Uterus (tissue), 2 donors: ENCODE data around the gene METTL25.

Source experiments
- POLR2A ChIP-seq, 2 donors: fragments of 450-650 bp; IDR thresholded peaks; one replicate each; pipeline ENCODE4 v1.6.1; 2016; ENCODE audit warnings: antibody characterized with exemption in 2 of 2, mild to moderate bottlenecking in 1 of 2, moderate library complexity in 1 of 2
- TF ChIP-seq, protein P1 (sequence below), 4 experiments: fragments of 200-600 bp in 2 of 4; fragments of 450-650 bp in 2 of 4; sonication (generic) in 2 of 4; IDR thresholded peaks; one replicate each; pipeline ENCODE4 v1.5.1; 2016 to 2019; ENCODE audit warnings: antibody characterized with exemption in 4 of 4, mild to moderate bottlenecking in 2 of 4, moderate library complexity in 1 of 4

DNA sequence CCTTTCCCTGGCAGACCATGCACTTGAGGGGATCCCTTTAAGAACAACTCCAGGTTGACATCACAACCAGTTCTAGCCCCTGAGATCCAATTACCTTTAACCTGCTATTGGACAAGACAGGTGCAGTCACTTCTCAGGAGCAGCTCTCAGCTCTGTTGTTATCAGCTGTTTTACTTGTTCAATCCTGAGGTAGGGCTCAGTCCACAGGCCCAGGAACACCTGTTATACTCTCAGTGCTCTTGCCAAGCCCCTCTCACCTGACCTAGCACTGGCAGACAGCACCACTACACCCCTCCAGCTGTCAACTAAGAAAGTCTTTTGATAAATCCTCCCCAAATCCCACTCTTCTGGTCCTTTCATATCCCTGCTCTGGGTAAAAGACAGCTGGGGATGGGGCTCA lies 164.4 kb downstream of the METTL25 start:
- TF ChIP-seq, protein P1, sequence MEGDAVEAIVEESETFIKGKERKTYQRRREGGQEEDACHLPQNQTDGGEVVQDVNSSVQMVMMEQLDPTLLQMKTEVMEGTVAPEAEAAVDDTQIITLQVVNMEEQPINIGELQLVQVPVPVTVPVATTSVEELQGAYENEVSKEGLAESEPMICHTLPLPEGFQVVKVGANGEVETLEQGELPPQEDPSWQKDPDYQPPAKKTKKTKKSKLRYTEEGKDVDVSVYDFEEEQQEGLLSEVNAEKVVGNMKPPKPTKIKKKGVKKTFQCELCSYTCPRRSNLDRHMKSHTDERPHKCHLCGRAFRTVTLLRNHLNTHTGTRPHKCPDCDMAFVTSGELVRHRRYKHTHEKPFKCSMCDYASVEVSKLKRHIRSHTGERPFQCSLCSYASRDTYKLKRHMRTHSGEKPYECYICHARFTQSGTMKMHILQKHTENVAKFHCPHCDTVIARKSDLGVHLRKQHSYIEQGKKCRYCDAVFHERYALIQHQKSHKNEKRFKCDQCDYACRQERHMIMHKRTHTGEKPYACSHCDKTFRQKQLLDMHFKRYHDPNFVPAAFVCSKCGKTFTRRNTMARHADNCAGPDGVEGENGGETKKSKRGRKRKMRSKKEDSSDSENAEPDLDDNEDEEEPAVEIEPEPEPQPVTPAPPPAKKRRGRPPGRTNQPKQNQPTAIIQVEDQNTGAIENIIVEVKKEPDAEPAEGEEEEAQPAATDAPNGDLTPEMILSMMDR (IDR thresholded peaks at IDR 0.05), result no peak
- no peak for TF ChIP-seq POLR2A (IDR thresholded peaks at IDR 0.05)
